NB4 (cell line): ENCODE measurements around the gene P4HA1.

Source experiments
- DNase-seq: peaks from one replicate; pipeline ENCODE4 v3.0.0; 2010; ENCODE audit warnings: low read depth
- H3K4me3 ChIP-seq: one replicate; pipeline ENCODE4 v1.5.1; 2011; ENCODE audit warnings: mild to moderate bottlenecking, low read depth, low read length, moderate library complexity
- CTCF ChIP-seq: IDR thresholded peaks from one replicate; pipeline ENCODE4 v1.5.1; 2012; ENCODE audit warnings: low read depth, low read length
- MAX ChIP-seq: IDR thresholded peaks from 2 replicates; pipeline ENCODE4 v1.6.1; 2011; ENCODE audit warnings: low read depth, low read length
- MYC ChIP-seq: IDR thresholded peaks from 2 replicates; pipeline ENCODE4 v1.6.1; 2011; ENCODE audit warnings: low read depth, low read length
- POLR2A ChIP-seq: IDR thresholded peaks from 2 replicates; pipeline ENCODE4 v1.6.1; 2011; ENCODE audit warnings: mild to moderate bottlenecking; ENCODE audit not compliant: insufficient read length; ENCODE audit errors: extremely low read depth

Gene P4HA1

GRCh38 chr10:73131913-73132686 is 35.4 kb upstream of the P4HA1 start:
- H3K4me3 ChIP-seq = no peak overlapping the region
- no peak for DNase-seq
- TF ChIP-seq POLR2A (no peak), MAX (no peak), MYC (no peak), CTCF (no peak)

- TF ChIP-seq CTCF = no peak
- no peak for TF ChIP-seq MAX
- TF ChIP-seq POLR2A = no peak
- H3K4me3 ChIP-seq = no peak overlapping the region
- DNase-seq = no peak
Observed at GRCh38 chr10:73131301-73131700, 34.6 kb upstream of the P4HA1 start.

- DNase-seq = no peak
- H3K4me3 ChIP-seq = no peak overlapping the region
- TF ChIP-seq CTCF = no peak
- no peak for TF ChIP-seq MYC
- no peak for TF ChIP-seq MAX
- TF ChIP-seq POLR2A = no peak
Observed at GRCh38 chr10:73126343-73126742, 29.7 kb upstream of the P4HA1 start.

GRCh38 chr10:73119952-73120351 is 23.3 kb upstream of the P4HA1 start:
- no peak overlapping the region for H3K4me3 ChIP-seq
- no peak for DNase-seq
- no peak for TF ChIP-seq MYC
- TF ChIP-seq CTCF = no peak
- no peak for TF ChIP-seq POLR2A
- no peak for TF ChIP-seq MAX

GRCh38 chr10:73119457-73119856 is 22.8 kb upstream of the P4HA1 start:
- no peak overlapping the region for H3K4me3 ChIP-seq
- DNase-seq = no peak
- TF ChIP-seq POLR2A = no peak
- TF ChIP-seq CTCF = no peak
- no peak for TF ChIP-seq MYC
- no peak for TF ChIP-seq MAX
